HG02798 (cell line): ENCODE data around the gene ZNF575.
"Not testable (repeated sequence)": the region's sequence is repeated elsewhere in the genome, so short reads cannot be mapped to it uniquely, and the experiment has no call there.

ENCODE experiments used
- ATAC-seq: cut with Tn5 transposase; IDR thresholded peaks from one replicate; pipeline ENCODE4 v1.9.1; 2021; ENCODE audit warnings: mild to moderate bottlenecking; ENCODE audit not compliant: unreplicated experiment, poor library complexity

The ZNF575 gene

GRCh38 chr19:43540381-43540780 lies 7.4 kb downstream of the ZNF575 start:
- ATAC-seq = no peak

DNA sequence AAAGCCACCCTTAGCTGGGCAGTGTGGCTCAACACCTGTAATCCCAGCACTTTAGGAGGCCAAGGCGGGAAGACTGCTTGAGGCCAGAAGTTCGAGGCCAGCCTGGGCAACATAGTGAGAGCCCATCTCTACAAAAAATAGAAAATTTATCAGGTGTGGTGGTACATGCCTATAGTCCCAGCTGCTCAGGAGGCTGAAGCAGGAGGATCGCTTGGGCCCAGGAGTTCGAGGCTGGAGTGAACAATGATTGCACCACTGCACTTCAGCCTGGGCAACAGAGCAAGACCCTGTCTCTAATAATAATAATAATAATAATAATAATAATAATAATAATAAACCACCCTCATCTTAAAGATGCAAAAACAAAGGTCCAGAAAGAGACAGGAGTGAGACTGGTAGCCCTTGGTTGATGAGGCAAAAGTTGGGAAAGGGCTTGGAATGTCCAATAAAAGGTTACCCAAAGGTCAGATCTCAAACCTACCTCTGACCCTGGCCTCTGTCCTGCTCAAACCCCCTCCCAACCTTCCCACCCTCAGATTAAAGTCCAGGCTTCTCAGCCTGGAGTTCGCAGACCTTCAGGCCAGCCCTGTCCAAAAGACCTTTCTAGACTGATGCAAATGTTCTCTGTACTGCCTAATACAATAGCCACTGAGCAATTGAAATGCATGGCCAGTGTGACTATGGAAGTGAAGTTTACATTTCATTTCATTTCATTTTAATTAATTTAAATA lies 9.1 kb downstream of the ZNF575 start:
- no peak for ATAC-seq

DNA sequence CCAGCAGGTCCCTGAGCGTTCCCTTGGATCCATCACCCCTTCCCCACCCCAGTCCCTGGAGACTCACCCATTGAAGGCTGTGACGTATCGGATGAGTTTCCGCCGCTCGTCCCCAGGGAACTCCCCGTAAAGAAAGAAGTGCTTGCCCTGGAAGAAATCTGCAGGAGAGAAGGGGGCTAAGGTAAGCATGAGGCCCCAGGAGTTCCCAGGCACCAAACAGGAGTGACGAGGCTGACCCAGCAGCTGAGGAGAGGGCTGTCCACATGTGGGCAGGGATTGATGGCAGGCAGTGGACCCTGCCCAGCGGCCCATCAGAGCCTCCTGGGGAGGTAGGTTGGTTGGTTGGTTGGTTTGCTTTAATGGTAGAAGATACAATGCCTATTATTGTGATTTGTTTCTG lies 11.1 kb downstream of the ZNF575 start:
- ATAC-seq = no peak

- ATAC-seq = no peak
Measured at GRCh38 chr19:43545276-43545675, 12.3 kb downstream of the ZNF575 start.

DNA sequence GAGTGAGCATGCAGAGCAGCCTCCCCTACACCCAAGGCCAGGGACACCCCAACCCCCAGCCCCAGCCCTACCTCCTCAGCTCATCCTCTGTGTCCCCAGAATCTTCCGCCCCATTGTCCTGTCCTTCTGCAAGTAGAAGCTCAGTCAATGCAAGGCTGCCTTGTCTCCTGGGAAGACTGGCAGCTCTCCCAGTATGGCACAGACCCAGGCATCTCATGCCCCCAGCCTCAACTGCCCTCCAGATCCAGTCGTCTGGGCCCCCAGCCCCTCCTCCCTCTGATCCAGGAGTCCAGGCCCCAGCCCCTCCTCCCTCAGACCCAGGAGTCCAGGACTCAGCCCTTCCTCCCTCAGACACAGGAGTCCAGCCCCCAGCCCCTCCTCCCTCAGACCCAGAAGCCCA lies 13.0 kb downstream of the ZNF575 start:
- no peak for ATAC-seq

DNA sequence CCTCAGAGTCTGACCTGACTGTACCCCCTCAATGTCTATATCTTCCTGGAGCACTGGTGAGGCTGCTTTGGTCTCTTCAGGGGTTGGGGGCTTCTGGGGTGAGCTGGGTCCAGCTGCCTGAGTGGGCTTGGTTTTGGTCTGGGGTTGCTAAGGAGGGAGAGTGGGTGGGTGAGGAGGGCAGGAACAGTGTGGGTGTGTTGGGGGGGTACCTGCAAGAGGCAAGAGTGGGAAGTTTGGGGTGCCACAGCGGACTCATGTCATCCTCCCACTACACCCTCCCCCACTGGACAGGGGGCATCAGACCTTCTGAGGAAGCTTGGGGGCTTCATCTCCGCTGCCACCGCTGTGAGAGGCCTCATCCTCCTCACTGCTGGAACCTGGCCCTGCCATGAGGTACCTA lies 13.6 kb downstream of the ZNF575 start:
- ATAC-seq = no peak

GRCh38 chr19:43547926-43548325 lies 14.9 kb downstream of the ZNF575 start:
- not testable (repeated sequence) for ATAC-seq

GRCh38 chr19:43548706-43549105 lies 15.7 kb downstream of the ZNF575 start:
- no peak for ATAC-seq

DNA sequence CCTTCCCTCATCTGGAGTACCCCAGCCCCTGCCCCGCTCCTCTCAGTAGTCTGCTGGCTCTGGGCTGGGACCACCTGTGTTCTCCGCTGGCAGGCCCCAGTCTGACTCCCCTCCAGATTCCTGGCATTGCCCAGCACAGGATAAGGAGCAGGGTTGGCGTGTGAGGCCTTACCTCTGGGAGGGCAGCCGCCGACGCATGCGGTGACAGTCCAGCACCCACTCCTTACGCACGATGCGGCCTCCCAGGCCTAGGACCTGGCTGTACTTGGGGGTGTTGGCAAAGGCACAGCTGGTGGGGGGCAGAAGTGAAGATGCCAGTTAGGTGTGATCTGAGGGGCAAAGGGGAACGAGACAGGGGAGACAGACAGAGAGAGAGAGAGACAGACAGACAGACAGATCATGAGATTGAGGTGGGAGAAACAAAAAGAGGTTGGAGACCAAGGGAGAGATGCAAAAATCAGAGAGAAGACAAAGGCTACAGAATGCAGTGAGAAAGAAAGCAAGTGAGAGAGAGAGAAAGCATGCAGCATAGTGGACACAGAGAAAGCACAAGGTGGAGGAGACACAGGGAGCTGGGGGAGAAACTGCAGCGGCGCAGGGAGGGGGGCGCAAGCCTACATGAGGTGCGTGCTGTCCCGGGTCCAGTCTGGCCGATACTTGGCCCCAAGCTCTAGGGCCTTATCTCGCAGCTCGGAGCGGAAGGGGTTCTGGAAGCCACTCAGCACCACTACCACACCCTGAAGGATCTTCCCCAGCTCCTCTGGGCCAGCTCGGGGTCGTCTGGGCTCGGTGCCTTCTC lies 18.6 kb downstream of the ZNF575 start:
- ATAC-seq = no peak

- ATAC-seq = no peak
Measured at GRCh38 chr19:43552198-43552450, 19.1 kb downstream of the ZNF575 start.

DNA sequence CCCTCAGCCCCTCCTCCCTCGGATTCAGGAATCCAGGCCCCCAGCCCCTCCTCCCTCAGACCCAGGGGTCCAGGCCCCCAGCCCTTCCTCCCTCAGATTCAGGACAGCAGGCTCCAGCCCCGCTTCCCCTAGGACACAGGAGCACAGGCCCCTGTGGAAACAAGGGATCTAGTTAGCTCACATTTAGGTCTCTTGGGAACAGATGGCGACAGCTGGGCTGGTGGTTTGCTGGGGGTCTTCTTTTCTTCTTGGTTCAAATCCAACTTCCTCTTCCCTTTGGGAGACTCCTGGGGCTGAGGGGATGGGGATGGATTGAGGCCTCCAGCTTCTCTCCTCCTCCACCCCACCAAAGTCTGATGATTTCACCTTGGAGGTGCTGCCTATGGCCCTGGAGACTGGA lies 19.6 kb downstream of the ZNF575 start:
- ATAC-seq = no peak

- ATAC-seq = no peak
Measured at GRCh38 chr19:43553656-43554055, 20.7 kb downstream of the ZNF575 start.

DNA sequence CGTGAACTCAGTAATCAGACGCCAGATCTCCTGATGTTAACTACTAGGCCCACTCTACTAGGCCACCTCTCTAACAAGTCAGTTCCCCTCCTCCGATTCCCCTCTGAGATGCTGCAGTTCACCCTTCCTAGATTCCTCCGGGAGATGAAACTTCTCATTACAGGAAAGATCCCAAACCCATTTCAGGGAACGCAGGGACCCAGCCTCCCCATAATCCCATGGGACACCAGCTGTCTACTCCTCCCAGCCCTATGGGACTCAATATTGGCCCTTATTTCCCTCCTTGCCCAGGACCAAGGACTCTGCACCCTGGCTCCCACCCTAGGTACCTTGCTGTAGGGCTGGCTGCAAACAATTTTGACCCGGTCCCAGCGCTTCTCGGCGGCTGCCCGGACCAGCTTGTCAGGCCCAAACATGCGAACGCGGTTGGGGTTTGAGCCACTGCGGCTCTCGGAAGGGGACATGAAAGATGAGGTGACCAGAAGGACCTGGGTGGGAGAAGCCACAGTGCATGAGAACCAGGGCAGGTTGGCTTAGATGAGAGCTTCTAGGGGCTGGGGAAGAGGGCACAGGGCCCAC lies 21.4 kb downstream of the ZNF575 start:
- no peak for ATAC-seq

DNA sequence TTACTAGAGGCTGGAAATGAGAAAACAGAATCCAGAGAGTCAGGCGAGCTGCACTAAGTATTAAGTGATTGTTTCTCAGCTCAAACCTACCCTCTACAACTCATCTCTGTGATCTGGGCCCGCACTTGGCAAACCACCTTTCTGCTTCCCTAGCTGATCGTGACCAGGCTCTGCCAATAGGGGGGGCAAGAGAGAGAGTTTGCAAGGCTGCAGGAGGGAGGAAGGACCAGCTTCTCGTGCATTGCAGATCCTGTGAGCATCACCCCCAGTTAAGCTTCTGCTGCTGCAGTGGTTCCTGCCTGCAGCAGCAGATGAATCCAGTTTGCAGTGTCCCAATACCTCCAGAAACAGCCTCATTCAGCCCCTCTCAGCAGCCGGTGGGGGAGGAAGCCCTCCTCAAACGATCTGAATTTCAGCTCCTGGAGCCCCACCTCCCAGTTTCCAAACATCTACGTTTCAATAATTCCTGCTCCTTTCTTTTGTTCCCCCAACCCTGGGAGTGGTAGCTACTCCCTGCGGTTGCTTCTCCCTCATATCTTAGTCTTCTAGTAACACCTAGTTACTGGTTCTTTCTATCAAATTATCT lies 22.3 kb downstream of the ZNF575 start:
- no peak for ATAC-seq

DNA sequence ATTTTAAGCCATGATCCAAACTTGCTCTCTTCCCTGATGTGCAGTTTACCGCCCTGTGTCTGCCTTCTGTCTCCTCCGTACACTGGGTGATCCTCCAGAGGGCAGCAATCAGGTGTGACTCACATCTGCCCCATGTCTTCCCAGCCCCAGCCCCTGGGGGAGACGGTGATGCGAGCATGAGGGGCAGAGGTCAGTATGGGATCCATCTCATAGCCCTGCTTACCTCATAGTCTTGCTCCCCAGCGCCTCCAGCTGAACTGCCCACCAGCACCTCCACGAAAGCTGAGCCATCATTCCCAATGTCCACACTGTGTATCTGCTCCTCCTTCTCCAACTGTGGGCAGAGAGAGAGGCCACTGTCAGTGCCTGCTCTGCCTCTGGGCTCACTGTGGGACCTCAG lies 27.7 kb downstream of the ZNF575 start:
- no peak for ATAC-seq

GRCh38 chr19:43561139-43561970 lies 28.4 kb downstream of the ZNF575 start:
- ATAC-seq = no peak

DNA sequence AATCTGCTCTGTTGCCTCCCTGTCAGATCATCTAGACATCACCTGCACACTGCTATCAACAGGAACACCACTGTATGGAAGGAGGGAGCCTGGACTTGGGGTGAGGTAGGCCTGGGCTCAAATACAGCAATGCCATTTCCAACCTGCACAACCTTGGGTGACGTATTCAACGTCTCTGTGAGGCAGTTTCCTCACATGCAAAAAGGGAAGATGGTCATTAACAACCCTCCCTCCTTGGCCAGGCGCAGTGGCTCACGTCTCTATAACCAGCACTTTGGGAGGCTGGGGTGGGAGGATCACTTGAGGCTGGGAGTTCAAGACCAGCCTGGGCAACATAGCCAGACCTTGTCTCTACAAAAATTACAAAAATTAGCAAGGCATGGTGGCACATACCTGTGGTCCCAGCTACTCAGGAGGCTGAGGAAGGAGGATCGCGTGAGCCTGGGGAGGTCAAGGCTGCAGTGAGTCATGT lies 29.3 kb downstream of the ZNF575 start:
- no peak for ATAC-seq

DNA sequence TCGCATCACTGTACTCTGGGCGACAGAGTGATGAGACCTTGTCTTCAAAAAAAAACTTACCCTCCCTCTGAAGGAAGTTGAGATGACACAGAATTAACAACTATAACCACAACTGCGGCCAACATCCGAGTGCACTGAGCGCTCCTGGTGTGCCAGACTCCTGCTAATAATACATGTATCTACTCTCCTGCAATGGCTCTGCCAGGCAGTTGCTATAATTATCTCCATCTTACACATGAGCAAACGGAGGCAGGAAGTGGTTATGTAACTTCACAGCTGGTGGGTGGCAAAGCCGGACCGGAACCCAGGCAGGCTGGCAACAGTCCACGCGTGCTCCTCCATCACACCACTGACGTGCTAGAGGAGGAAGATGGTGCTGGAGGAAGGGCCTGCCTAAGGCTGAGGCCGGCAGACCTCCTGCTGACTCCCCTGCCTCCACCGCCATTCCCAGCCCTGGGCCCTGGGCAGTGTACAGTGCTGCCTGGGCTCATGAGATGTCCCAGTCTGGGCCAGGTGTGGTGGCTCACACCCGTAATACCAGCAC lies 29.8 kb downstream of the ZNF575 start:
- peak; percentile 69 for ATAC-seq

DNA sequence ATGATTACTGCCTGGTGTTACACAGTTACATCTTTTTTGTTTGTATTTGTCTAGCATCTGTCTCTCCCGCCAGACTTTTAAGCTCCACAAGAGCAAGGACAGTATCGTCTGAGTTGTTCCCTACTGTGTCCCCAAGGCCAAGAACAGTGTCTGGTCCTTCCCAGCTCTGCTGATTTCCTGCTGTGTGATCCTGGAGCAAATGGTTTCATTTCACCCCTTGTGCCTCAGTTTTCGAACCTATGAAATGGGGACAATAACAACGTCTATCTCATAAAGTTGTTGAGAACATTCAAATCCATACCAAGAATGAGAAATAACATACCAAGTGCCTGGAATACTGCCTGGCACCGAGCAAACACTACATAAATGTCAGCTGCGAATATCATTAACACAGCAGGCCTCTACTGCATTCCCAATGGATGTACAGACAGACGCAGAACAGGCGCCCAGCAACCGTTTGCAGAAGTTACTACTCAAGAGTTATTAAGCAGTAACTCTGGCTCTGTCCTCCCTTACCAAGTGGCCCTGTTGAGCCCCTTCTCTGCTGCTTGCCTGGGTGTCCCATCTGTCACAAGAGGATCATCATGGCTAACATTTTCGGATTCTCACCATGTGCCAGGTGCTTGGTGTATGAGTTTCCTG lies 30.9 kb downstream of the ZNF575 start:
- no peak for ATAC-seq

DNA sequence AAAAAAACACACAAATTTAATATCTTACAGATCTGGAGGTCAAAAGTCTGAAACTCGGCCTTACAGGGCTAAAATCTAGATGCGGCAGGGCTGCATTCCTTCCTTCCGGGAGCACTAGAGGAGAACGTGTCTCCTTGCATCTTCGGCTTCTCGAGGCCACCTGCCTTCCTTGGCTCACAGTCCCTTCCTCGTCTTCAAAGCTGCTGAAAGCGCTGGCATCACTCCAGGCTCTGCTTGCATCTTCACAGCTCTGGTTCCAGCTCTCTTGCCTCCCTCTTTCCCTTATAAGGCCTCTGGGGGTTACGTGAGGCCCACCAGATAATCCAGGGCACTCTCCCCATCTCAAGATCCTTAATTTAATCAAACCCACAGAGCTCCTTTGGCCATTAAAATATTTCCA lies 31.8 kb downstream of the ZNF575 start:
- no peak for ATAC-seq
